Gastrocnemius medialis (tissue), 4 donors: ENCODE results near the gene STON1.

Experiments used
- POLR2A ChIP-seq, 2 donors: fragments of 450-650 bp; IDR thresholded peaks; one replicate each; pipeline ENCODE4 v1.6.1; 2017; ENCODE audit warnings: antibody characterized with exemption in 2 of 2, mild to moderate bottlenecking in 2 of 2, moderate library complexity in 2 of 2
- TF ChIP-seq, protein P1 (sequence below), 5 experiments: fragments of 450-650 bp in 3 of 5; fragments of 200-600 bp in 2 of 5; sonication (generic) in 2 of 5; IDR thresholded peaks in 4 of 5; conservative IDR thresholded peaks in 1 of 5; 1 replicate in 4 of 5; 2 replicates in 1 of 5; pipeline ENCODE4 v1.5.1; 2016 to 2019; ENCODE audit warnings: antibody characterized with exemption in 5 of 5, mild to moderate bottlenecking in 3 of 5, moderate library complexity in 3 of 5

DNA sequence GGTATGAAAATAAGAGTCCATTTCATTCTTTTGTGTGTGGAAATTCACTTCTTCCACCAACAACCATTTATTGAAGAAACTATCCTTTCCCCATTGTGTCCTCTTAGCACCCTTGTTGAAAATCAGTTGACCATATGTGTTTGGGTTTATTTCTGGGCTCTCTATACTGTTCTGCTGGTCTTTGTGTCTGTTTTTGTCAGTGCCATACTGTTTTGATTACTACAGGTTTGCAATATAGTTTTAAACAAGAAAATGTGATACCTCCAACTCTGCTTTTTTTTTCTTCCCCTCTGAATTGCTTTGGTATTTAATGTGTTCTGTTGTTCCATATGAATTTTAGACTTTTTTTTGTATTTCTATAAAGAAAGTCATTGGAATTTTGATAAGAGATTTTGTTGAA lies 96.1 kb downstream of the STON1 start:
- TF ChIP-seq, protein P1, sequence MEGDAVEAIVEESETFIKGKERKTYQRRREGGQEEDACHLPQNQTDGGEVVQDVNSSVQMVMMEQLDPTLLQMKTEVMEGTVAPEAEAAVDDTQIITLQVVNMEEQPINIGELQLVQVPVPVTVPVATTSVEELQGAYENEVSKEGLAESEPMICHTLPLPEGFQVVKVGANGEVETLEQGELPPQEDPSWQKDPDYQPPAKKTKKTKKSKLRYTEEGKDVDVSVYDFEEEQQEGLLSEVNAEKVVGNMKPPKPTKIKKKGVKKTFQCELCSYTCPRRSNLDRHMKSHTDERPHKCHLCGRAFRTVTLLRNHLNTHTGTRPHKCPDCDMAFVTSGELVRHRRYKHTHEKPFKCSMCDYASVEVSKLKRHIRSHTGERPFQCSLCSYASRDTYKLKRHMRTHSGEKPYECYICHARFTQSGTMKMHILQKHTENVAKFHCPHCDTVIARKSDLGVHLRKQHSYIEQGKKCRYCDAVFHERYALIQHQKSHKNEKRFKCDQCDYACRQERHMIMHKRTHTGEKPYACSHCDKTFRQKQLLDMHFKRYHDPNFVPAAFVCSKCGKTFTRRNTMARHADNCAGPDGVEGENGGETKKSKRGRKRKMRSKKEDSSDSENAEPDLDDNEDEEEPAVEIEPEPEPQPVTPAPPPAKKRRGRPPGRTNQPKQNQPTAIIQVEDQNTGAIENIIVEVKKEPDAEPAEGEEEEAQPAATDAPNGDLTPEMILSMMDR (IDR thresholded peaks at IDR 0.05 in 4 of 5, conservative IDR thresholded peaks at IDR 0.05 in 1 of 5): no peak
- TF ChIP-seq POLR2A (IDR thresholded peaks at IDR 0.05): no peak
